Forelimb muscle (tissue), 1 donor: Measurements from ENCODE around the gene TWIST2. TPM values are rescaled to one million over a fixed set of nuclear protein-coding genes. Genes with fewer than 3 reads are reported as not detected.
A peak's percentile ranks its signal among the peaks of the same experiment; 100 is the strongest.

Experiments
- DNase-seq: peaks from one replicate; pipeline ENCODE4 v3.0.0-alpha.2; 2013; ENCODE audit warnings: low read depth
- polyA plus RNA-seq: library from polyadenylated mRNA; unstranded; fragments of 120-200 nt; gene quantifications from one replicate; pipeline ENCODE4 v1.2.1, GENCODE V29; 2013; ENCODE audit not compliant: insufficient read length

The TWIST2 gene
- 5.5 TPM for polyA plus RNA-seq

DNA sequence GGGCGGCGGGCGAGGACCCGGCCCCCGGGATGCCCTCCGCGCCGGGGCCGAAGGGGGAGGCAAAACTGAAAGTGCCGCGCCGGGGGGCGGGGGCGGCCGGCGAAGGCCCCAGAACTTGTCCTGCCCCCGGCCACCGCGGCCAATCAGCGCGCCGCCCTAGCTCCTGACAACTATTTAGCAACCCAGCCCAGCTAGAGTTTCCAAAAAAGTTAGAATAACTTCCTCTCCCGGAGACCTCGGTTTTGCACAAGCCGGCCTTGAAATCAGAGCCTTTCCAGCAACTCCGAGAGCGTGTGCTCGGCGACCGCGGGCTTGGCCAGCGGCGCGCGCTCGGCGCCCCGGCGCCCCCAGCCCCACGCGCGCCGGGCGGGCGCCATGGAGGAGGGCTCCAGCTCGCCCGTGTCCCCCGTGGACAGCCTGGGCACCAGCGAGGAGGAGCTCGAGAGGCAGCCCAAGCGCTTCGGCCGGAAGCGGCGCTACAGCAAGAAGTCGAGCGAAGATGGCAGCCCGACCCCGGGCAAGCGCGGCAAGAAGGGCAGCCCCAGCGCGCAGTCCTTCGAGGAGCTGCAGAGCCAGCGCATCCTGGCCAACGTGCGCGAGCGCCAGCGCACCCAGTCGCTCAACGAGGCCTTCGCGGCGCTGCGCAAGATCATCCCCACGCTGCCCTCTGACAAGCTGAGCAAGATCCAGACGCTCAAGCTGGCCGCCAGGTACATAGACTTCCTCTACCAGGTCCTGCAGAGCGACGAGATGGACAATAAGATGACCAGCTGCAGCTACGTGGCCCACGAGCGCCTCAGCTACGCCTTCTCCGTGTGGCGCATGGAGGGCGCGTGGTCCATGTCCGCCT, at the start of gene TWIST2:
Gene TWIST2 (plus strand): TSS at position 245 of the 850 bp plus-strand sequence. CDS start 131 bp downstream, at position 376.
- peak; percentile 64 for DNase-seq

DNA sequence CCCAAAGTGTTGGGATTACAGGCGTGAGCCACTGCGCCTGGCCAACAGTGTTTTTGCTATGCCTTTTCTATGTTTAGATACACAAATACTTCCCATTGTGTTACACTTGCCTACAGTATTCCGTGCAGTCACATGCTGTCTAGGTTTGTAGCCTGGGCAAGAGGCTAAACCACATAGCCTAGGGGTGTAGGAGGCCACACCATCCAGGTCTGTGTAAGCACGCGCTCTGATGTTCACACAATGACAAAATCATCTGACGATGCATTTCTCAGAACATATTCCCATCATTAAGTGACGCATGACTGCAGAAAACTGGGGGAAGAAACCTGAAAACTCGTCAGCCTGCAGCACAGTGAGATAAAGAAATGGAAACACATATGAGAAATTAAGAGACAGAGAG, 46.1 kb upstream of the TWIST2 start:
- no peak for DNase-seq

DNA sequence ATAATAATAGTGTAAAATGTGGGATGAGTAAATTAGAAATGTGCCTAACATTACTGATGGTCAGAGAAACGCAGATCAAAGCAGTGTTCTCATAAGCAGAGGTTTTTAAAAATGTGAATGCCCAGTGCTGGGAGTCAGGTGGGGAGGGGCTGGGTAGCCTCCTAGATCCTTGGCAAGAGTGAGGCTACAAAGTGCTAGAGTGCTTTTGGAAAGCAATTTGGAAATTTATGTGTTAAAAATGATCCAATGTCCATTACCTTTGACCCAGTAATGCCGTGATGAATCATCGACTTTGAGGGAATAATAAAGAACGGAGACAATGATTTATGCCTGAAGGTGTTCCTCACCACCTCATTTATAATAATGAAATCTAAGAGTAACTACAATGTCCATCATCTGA, 44.9 kb upstream of the TWIST2 start:
- DNase-seq = no peak

DNA sequence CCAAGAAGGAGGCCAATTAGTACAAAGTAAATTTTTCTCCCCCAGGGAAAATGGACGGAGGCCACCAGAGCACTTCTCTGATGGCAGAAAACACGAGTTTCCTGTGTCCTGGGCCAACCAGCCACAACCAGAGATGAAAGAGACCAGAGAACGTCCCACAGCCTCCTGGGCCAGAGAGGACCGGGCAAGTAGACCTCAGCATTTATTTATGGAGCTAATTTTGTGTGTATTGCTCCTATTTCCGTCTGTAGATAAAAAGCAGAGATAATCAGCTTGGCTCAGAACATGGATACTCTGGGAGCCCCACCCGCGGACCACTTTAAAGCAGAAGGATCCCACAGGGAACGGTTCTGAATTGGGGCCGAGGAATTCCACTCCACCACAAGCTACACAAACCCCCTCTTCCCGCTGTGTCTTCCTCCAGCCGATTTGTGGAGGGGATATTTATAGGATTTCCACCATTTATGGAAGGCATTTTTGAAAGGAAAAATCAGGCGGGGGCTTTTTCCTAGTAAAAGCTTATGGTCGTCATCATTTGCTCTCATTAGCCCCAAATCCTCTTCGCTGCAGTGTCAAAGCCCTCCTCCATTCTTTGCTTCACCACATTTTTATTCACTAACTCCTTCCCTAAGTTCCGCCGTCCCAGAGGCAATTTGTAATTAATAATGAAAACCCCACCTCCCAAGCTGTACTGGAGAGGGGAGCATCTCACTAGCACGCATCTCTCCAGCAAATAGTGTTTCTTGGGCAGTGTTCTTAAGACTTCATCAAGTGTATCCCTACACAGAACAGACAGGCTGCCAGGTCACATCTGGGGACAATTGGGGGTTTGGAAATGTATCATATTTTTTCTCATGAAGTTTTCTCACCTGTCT, 43.7 kb upstream of the TWIST2 start:
- no peak for DNase-seq

DNA sequence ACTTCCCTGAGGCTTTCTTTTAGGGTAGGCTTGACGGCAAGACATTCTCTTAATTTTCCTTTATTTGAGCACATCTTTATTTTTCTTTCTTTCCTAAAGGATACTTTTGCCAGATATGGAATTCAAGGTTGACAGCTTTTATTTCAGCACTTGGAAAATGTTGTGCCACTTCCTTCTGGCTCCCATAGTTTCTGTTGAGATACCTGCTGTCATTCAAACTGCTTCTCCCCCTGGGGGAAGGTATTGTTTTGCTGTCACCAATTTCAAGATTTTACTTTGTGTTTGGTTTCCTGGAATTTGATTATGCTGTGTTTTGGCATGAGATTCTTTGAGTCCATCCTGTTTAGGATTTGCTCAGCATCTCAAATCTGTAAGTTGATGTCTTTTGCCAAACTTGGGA, 39.1 kb upstream of the TWIST2 start:
- DNase-seq = no peak

DNA sequence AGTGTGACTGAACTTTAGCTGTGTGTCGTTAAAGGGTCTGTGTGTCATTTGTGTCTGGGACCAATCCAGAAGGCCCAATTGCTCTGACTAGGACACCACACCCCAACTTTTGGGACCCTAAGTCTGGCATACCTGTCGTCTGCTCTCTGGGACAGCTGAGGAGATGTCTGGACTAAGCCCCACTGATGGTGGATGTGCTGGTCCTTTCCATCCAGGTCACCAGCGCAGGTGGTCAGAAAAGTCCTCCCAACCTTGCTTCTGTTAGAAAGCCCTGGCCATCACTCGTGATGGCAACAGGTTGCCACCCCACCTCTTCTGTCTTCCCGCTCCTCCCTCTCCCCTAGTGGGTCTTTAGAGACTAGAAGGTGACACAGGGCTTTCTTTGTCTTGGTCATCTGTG, 37.6 kb upstream of the TWIST2 start:
- no peak for DNase-seq

DNA sequence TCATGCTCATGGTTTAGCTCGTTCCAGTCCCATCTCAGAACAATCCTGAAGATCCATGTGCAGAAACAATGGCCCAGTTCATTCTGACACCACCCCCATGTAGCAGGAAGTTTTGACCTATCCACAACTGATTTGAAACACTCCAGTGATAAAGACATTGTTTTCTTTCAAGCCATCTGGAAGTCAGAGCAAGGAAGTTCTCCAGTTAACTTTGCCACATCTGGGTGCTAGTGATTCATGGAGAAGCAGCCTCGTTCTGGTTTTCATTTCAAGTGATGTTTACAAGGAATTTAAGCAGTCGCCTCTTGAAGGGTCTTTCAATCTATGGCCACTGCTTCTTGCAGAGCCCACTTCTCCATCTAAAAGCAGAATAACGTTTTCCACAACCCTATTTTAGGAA, 36.6 kb upstream of the TWIST2 start:
- no peak for DNase-seq

DNA sequence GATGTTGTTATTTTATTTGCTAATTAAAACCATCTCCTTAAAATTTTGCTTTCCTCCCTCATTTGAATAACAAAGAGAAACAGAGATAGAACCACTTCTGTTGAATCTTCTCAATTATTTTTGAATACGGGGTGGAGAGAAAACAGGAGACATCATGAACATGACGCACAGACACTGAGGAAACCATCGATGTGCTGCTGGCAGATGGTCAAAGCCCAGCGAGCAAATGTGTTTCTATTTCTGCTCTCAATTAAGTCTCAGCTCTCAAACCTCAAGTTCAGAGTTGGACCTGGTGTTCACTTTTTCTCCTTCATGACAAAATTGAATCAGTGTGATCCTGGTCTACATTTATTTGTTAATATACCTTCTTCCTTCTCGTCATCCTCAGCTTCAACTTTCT, 36.1 kb upstream of the TWIST2 start:
- DNase-seq = no peak

DNA sequence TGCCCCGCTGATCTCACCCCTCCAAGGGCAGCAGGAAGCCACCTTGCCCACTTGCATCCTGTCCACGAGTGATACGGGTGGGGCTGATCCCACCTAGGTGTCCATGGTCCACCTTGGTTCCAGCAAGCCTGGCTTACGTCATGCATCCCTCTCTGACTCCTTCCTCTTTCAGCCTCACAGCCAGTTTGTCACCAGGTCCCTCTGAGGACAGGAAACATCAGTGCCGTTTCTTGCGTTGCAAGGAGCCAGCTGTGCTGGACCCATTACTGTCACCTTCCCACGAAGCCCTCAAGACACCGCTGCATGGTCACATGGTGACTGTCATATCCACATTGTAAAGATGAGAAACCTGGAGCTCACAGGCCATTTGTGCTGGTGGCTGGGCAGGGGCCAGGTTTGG, 34.8 kb upstream of the TWIST2 start:
- no peak for DNase-seq

DNA sequence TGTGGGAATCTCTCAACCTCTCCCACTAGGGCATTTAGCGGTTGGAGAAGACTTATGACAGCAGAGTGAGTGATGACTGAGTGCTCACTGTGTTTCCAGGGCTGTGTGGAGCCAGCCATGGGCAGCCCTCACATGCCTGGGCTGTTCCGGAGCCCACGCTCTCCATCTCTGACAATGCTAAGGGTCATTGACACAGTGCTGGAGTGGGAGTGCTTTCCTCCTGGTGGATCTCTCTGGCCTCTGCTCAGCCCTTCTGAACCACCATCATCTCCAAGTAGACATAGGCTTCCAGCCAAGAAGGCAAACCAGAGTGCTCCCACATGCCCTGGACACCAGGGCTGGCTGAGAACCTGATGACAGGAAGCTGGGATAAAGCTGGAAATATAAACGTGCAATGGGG, 33.1 kb upstream of the TWIST2 start:
- no peak for DNase-seq

DNA sequence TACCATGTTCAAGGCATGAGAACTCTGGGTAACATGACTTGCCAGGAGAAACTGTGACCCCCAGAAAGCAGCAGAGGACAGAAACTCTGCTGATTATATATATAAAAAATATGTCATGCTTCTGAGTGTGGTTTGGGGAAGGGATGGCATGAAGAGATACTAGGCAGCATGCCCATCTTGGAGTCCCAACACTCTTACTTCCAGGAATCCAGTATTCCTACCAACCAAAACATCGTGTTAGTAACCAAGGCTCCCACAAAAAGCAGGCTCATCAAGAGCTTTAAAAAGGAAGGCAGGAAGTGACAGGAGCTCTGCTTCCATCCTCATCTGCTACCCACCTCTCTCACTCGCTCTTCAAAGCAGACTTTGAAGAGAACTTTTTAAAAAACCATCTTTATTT, 31.6 kb upstream of the TWIST2 start:
- DNase-seq = no peak

DNA sequence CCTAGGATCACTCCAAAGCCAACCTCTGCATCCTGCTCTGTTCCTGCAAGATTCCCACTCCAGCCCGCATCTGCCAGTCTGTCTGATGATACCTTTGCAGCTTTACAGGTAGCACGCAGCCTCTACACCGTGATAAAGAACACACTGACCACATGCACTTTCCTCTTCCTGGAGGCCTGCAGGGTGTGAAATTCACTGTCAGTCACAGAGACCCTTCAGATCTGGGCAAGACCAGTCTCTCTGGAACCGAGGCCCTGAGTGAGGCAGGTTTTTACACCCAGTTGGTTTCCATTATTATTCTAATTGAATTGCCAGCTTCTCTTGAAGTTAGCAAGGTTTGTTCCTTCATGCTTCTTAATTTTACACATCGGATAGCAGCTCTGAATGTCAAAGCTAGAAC, 30.5 kb upstream of the TWIST2 start:
- no peak for DNase-seq

DNA sequence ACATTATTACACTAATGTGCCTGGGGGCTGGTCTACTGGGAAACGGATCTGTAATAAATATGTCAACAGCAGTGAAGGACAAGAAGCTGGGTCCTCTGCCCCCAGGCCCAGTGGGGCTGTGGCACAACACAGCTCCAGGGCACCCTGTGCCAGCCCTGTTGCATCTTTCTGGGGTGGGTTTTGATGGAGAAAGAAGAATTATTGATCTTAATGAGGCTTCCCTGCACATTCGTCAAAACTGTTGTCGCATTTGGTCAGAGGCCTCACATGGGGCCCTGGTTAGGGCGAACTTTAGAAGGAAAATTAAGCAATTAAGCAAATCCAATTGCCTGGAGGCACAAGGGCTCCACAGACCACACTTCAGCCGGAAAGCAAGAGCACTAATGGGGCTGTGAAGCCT, 30.0 kb upstream of the TWIST2 start:
- no peak for DNase-seq

DNA sequence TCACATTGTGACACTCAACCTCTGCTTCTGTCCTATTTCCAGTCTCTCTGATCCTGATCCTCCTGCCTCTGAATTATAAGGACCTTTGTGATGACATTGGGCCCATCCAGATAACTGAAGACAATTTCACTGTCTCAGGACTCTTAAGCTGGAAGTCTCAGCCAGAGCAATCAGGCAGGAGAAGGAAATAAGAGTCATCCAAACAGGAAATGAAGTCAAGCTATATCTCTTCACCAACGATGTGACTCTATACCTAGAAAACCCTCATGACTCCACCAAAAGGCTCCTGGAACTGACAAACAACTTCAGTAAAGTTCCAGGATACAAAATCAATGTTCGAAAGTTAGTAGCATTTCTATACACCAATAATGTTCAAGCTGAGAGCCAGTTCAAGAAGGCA, 29.3 kb upstream of the TWIST2 start:
- no peak for DNase-seq

DNA sequence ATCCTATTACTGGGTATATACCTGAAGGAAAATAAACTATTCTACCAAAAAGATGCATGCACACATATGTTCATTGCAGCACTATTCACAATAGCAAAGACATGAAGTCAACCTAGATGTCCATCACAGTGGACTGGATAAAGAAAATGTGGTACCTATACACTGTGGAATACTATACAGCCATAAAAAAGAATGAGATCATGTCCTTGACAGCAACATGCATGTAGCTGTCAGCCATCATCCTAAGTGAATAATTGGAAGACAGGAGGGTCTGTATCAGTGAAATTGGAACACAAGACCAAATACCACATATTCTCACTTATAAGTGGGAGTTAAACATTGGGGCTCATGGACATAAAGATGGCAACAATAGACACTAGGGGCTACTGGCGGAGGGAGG, 27.7 kb upstream of the TWIST2 start:
- DNase-seq = no peak

DNA sequence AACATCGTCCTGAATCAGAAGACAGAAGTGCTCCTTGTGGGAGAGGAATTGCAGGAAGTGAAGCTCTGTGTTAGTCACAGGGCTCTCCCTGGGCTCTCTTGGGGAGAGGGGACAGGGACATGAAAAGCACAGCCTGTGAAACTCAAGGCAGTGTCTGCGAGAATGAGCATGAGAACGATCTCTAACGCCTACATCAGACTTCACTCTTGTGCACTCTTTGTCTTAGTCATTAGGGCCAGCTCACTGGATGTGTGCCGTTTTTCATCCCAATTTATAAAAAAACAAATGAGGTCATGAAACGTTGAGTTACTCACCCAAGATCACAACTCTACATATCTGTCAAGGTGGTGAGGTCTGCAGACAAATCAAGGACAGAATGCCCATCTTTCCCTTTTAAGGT, 27.0 kb upstream of the TWIST2 start:
- no peak for DNase-seq

DNA sequence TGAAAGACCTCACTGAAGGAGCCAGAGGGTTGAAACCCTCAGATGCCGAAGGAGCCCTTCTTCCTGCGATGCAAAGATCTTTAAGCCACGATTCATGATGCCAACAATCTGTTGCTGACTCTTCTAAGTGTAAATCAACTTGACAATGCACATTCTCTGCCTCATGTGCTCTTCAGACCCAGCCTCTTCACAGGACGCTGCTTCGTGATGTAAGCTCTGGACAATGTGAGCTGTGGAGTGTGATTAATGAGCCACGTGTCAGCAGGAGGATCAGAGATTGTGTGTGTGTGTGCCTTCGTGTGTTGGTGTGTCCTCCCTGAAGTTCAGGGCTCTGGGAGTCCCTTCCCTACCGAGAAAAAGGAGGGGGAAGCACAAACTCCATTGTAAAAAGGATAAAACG, 26.5 kb upstream of the TWIST2 start:
- DNase-seq = no peak

DNA sequence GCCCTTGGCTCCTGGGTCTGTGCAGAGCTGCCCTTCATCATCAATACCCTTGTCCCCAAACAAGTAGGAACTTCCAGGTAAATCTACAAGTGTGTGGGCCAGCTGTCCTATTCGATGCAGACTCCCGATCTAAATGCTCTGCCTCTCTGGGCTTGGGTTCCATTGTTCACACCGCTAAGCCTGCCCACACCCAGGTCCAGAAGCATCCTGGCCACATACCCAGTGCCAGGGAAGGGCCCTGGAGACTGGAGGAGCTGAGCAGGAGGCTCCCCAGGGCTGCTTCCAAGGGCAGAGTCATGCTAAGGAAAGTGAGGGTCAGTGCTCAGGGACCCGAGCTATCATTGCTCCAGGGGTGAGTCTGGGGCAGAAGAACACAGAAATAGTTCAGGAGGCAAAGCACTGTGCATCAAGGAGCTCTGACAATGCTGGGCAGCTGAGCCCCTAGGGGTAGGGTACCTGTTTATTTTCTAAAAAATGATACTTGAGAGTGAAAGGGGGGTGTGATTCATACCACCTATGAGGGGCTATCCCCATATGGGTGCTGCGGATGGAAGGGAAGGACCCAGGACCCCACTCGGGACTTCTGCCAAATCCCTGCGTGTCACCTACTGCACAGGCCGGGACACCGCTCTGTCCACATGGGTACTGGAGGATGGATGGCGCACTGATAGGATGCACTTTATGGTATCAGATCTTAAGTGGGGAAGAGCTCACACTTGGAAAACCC, 25.8 kb upstream of the TWIST2 start:
- no peak for DNase-seq

DNA sequence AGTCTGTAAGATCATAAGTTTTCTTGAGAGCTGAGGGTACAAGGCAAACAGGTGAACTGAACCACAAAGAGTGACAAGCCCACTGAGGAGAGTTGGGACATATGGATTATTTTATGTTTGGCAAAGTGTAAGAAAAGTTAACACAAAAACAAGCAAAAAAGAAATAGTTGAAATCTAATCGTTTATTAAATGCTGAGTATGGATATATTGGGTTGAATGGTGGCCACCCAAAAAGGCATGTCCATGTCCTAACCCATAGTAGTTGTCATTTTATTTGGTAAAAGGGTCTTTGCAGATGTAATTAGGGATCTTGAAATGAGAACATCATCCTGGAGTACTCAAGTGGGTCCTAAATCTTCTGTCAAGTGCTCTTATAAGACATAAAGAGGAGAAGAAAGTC, 24.9 kb upstream of the TWIST2 start:
- DNase-seq = no peak

DNA sequence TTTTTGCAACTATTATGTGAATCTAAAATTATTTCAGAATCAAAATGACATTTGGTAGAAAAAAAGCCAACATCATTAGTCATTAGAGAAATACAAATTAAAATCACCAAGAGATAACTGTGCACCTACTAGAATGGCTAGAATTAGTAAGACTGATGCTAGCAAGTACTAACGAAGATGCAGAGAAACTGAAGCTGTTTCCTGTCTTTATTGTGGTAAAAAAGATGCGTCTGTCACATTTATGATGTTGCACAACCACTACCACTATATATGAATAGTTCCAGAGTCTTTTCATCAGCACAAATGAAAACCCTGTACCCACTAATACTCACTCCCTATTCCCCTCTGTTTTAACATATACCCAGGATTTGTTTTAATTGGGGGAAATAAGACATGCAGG, 16.7 kb upstream of the TWIST2 start:
- DNase-seq = no peak

DNA sequence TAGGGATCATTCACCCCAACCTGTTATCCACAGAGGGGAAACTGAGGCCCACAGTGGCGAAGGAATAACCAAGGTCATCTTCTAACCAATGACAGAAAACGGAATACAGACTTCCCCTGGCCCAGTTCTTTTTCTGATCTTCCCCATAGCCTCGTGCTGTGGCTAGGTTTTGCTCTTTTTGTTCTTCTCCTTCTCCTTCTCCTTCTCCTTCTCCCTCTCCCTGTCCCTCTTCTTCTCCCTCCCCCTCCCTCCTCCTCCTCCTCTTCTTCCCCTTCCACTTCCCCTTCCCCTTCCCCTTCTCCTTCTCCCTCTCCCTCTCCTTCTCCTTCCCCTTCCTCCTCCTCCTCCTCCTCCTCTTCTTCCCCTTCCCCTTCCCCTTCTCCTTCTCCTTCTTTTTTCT, 12.9 kb upstream of the TWIST2 start:
- no peak for DNase-seq

DNA sequence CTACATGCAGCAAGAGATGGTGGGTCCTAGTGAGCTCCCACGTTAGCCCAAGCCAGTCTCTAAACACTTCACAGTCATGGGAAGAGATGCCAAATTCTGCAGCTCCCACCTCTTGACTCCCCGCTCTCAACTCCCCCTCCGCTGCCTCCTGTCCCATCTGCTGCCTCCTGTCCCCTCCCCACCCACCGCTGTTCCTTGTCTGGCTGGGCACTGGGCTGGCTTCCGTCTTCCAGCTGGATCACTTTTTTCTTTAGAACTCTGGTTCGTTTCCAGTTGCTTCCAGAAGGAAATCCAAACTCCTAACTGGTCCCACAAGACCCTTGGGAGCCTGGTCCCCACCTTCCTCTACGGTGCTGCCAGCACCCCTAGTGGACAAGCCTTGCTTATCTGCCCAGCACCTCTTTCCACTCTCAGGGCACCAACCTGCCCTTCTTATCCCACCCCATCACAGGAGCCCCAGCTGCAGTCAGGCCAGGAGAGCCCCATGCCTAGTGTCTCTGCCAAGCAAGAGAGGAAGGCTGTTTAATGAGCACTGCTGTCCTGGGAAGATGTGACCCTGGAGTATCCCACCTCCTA, 12.1 kb upstream of the TWIST2 start:
- DNase-seq = no peak
